Thyroid gland (tissue), 4 donors: ENCODE measurements around the gene TFPI.

Experiments used
- CTCF ChIP-seq, 6 experiments: fragments of 200-600 bp in 3 of 6; fragments of 450-650 bp in 3 of 6; sonication (generic) in 3 of 6; IDR thresholded peaks; one replicate each; pipeline ENCODE4 v1.5.1; 2016 to 2019; ENCODE audit warnings: antibody characterized with exemption in 6 of 6, mild to moderate bottlenecking in 2 of 6, inconsistent platforms in 1 of 6, moderate library complexity in 1 of 6
- POLR2A ChIP-seq, 2 donors: fragments of 450-650 bp; IDR thresholded peaks; one replicate each; pipeline ENCODE4 v1.6.1; 2017; ENCODE audit warnings: antibody characterized with exemption in 2 of 2, mild to moderate bottlenecking in 2 of 2, moderate library complexity in 1 of 2

GRCh38 chr2:187545238-187545751 is 8.9 kb downstream of the TFPI start:
- TF ChIP-seq CTCF (IDR thresholded peaks at IDR 0.05) = no peak
- no peak for TF ChIP-seq POLR2A (IDR thresholded peaks at IDR 0.05)
